ENCODE measurements around the gene RPN2. TPM values are rescaled to one million over a fixed set of nuclear protein-coding genes. Genes with fewer than 3 reads are reported as not detected.

Gene RPN2
- polyA plus RNA-seq (2012; rRNA removed): 420 and 596 TPM in 2 replicates
- 321 and 410 TPM in 2 replicates for polyA plus RNA-seq (2012; cell fraction: cytosol; rRNA removed)
- 270 and 432 TPM in 2 replicates for polyA plus RNA-seq (2012; cell fraction: nucleus; rRNA removed)

- ChIA-PET CTCF (interaction anchor here (0.6 to 4.1 kb wide), 11 partner anchors 11 to 458 kb away, joined by 3 to 43 read pairs (median 3); no protein-coding TSS in a partner anchor), POLR2A (interaction anchor here (0.8 to 1.5 kb wide), 4 partner anchors 11 to 227 kb away, joined by 3 to 16 read pairs (median 6); partner anchors contain the start of gene RBL1)
- DNase-seq: peak; percentile 96
- H3K36me3 ChIP-seq (replicated peaks in 1 of 2; ENCODE audit: control insufficient read depth in 1 of 2, insufficient read depth in 2 of 2, low read length in 1 of 2): peaks cover 3 to 12% of the 10 kb centered on the region in 2 experiments
- peak within 1 kb of the TSS; percentile 90 for H3K9ac ChIP-seq
- H3K27ac ChIP-seq (ENCODE audit: low read depth in 2 of 2, low read length in 1 of 2): peak within 1 kb of the TSS; percentile 93 to 98
- H3K27me3 ChIP-seq (ENCODE audit: insufficient read depth): no peaks in the 10 kb centered on the region
- 1% methylated on average over 30 of the region's 80 CpGs for WGBS (ENCODE audit: low lambda C conversion rate)
- H3K4me2 ChIP-seq: peak within 1 kb of the TSS; percentile 98
- H3K4me1 ChIP-seq (ENCODE audit: control insufficient read depth in 1 of 2, insufficient read depth in 2 of 2, low read depth in 1 of 2, low read length in 1 of 2): peaks cover 0 to 9% of the 10 kb centered on the region in 2 experiments; a peak in 2 of 4 replicates
- peak within 1 kb of the TSS; percentile 70 to 87 for H3K4me3 ChIP-seq (ENCODE audit: low read depth in 2 of 2, low read length in 1 of 2)
- peak within 1 kb of the TSS; percentile 95 for H2AFZ ChIP-seq (ENCODE audit: low read depth)
- peaks cover 55% of the 10 kb centered on the region for H3K79me2 ChIP-seq (ENCODE audit: insufficient read depth)
- no peaks in the 10 kb centered on the region for H3K9me2 ChIP-seq
- peaks cover 42% of the 10 kb centered on the region for H4K20me1 ChIP-seq (ENCODE audit: insufficient read depth)
- no peaks in the 10 kb centered on the region for H3K9me3 ChIP-seq
- peaks cover 19% of the 10 kb centered on the region for H3F3A ChIP-seq (replicated peaks; ENCODE audit: insufficient read depth)
- TF ChIP-seq FOXJ3 (CRISPR knock-in tag; IDR thresholded peaks at IDR 0.05): no peak
- TF ChIP-seq JUND (IDR thresholded peaks at IDR 0.05): peak; percentile 36; the same call in 1 of the 2 replicates
- no peak for TF ChIP-seq RXRA (IDR thresholded peaks at IDR 0.05; ENCODE audit: borderline replicate concordance, low read depth)
- TF ChIP-seq YY1 (IDR thresholded peaks at IDR 0.05; ENCODE audit: low read depth): peak; percentile 86
- no peak for TF ChIP-seq TCF12 (IDR thresholded peaks at IDR 0.05)
- TF ChIP-seq SIN3A (IDR thresholded peaks at IDR 0.05; ENCODE audit: borderline replicate concordance, low read depth, low read length): peak; percentile 49; the same call in 1 of the 2 replicates
- no peak; the same call in 1 of the 2 replicates for TF ChIP-seq FOXM1 (IDR thresholded peaks at IDR 0.05; ENCODE audit: low read depth)
- TF ChIP-seq NFIC (IDR thresholded peaks at IDR 0.05; ENCODE audit: borderline replicate concordance): no peak
- TF ChIP-seq POLR2AphosphoS5 (IDR thresholded peaks at IDR 0.05; ENCODE audit: low read depth, low read length): peak; percentile 57; the same call in 1 of the 2 replicates
- TF ChIP-seq, protein P1, sequence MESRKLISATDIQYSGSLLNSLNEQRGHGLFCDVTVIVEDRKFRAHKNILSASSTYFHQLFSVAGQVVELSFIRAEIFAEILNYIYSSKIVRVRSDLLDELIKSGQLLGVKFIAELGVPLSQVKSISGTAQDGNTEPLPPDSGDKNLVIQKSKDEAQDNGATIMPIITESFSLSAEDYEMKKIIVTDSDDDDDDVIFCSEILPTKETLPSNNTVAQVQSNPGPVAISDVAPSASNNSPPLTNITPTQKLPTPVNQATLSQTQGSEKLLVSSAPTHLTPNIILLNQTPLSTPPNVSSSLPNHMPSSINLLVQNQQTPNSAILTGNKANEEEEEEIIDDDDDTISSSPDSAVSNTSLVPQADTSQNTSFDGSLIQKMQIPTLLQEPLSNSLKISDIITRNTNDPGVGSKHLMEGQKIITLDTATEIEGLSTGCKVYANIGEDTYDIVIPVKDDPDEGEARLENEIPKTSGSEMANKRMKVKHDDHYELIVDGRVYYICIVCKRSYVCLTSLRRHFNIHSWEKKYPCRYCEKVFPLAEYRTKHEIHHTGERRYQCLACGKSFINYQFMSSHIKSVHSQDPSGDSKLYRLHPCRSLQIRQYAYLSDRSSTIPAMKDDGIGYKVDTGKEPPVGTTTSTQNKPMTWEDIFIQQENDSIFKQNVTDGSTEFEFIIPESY (IDR thresholded peaks at IDR 0.05; ENCODE audit: borderline replicate concordance, low read depth): no peak
- peak; percentile 62 for TF ChIP-seq MAX (IDR thresholded peaks at IDR 0.05; ENCODE audit: low read depth)
- TF ChIP-seq RCOR1 (IDR thresholded peaks at IDR 0.05; ENCODE audit: low read length): no peak
- no peak for TF ChIP-seq CTCF (IDR thresholded peaks at IDR 0.05)
- TF ChIP-seq RAD21 (IDR thresholded peaks at IDR 0.05; ENCODE audit: low read length): no peak
- no peak for TF ChIP-seq RFX5 (IDR thresholded peaks at IDR 0.05; ENCODE audit: low read length)
- TF ChIP-seq USF1 (IDR thresholded peaks at IDR 0.05; ENCODE audit: borderline replicate concordance, low read depth): no peak
- peak; percentile 54 for TF ChIP-seq CHD2 (IDR thresholded peaks at IDR 0.05; ENCODE audit: low read length, partially characterized antibody)
- TF ChIP-seq EP300 (IDR thresholded peaks at IDR 0.05; ENCODE audit: borderline replicate concordance in 1 of 2, low read depth in 1 of 2, low read length in 1 of 2): peak in 1 of 2 experiments; percentile 45; a peak in 1 of 4 replicates
- TF ChIP-seq PBX3 (IDR thresholded peaks at IDR 0.05): peak; percentile 100
- no peak for TF ChIP-seq NRF1 (IDR thresholded peaks at IDR 0.05; ENCODE audit: low read depth, low read length)
- TF ChIP-seq FOSL2 (IDR thresholded peaks at IDR 0.05; ENCODE audit: borderline replicate concordance, low read depth): no peak
- peak; percentile 40; the same call in 1 of the 2 replicates for TF ChIP-seq MXI1 (IDR thresholded peaks at IDR 0.05; ENCODE audit: low read depth, low read length)
- TF ChIP-seq GABPA (IDR thresholded peaks at IDR 0.05; ENCODE audit: low read depth): peak; percentile 73
- TF ChIP-seq USF2 (IDR thresholded peaks at IDR 0.05; ENCODE audit: borderline replicate concordance, low read depth, low read length): no peak
- TF ChIP-seq TAF1 (IDR thresholded peaks at IDR 0.05; ENCODE audit: borderline replicate concordance, low read depth, low read length): peak; percentile 54; the same call in 1 of the 2 replicates
- TF ChIP-seq MEF2A (IDR thresholded peaks at IDR 0.05; ENCODE audit: borderline replicate concordance, low read depth): peak; percentile 50; the same call in 1 of the 2 replicates
Measured at GRCh38 chr20:37178839-37179682, at the start of gene RPN2, which contains the start of gene MROH8. RPN2 (plus strand) TSS chr20:37179330; CDS start chr20:37179357, 27 bp downstream. MROH8 (minus strand) TSS chr20:37179548.
